Astrocyte of the spinal cord (primary cell): Measurements from ENCODE around the gene ADARB2.

Experiments used
- DNase-seq: peaks from one replicate; pipeline ENCODE4 v3.0.0; 2011; ENCODE audit warnings: low read depth, low spot score
- H3K4me3 ChIP-seq: 2 replicates; pipeline ENCODE4 v1.5.1; 2011; ENCODE audit warnings: low read depth, mild to moderate bottlenecking, low read length, moderate library complexity
- CTCF ChIP-seq: IDR thresholded peaks from 2 replicates; pipeline ENCODE4 v1.5.1; 2012; ENCODE audit warnings: low read depth, mild to moderate bottlenecking, low read length, inconsistent platforms
- in situ Hi-C: cut with HindIII; loops from 2 replicates; pipeline ENCODE4 v1.10.0; 2017; ENCODE audit warnings: low sequenced_read_pairs

Gene ADARB2

GRCh38 chr10:1267568-1267967 is 469.8 kb downstream of the ADARB2 start:
- no peak for TF ChIP-seq CTCF
- H3K4me3 ChIP-seq = no peak overlapping the region
- DNase-seq = no peak
- in situ Hi-C loops = no loop called here

GRCh38 chr10:1267148-1267547 is 470.2 kb downstream of the ADARB2 start:
- in situ Hi-C loops = no loop called here
- TF ChIP-seq CTCF = no peak
- DNase-seq = no peak
- no peak overlapping the region for H3K4me3 ChIP-seq

GRCh38 chr10:1266033-1266802 is 471.1 kb downstream of the ADARB2 start:
- no peak for DNase-seq
- in situ Hi-C loops = no loop called here
- no peak overlapping the region for H3K4me3 ChIP-seq
- TF ChIP-seq CTCF = no peak

GRCh38 chr10:1264001-1264400 is 473.3 kb downstream of the ADARB2 start:
- in situ Hi-C loops = no loop called here
- no peak overlapping the region for H3K4me3 ChIP-seq
- DNase-seq = no peak
- no peak for TF ChIP-seq CTCF

GRCh38 chr10:1257274-1257673 is 480.1 kb downstream of the ADARB2 start:
- no peak overlapping the region for H3K4me3 ChIP-seq
- no peak for DNase-seq
- no peak for TF ChIP-seq CTCF
- in situ Hi-C loops = no loop called here

GRCh38 chr10:1256432-1256725 is 480.9 kb downstream of the ADARB2 start:
- no peak overlapping the region for H3K4me3 ChIP-seq
- TF ChIP-seq CTCF = no peak
- in situ Hi-C loops = no loop called here
- no peak for DNase-seq
